NCI-H2107 treated with DMSO at 0.1 percent for 48 hours (cell line): Measurements from ENCODE around the gene TGFB1.
"Not testable (repeated sequence)": the region's sequence is repeated elsewhere in the genome, so short reads cannot be mapped to it uniquely, and the experiment has no call there.

Source experiments
- DNase-seq: peaks from one replicate; lab custom pipeline; 2025; ENCODE audit not compliant: unreplicated experiment; lab: John Stamatoyannopoulos, UW

Gene TGFB1

GRCh38 chr19:41304706-41305483 is 48.8 kb downstream of the TGFB1 start:
- DNase-seq = no peak

GRCh38 chr19:41303954-41304353 is 49.8 kb downstream of the TGFB1 start:
- no peak for DNase-seq

- DNase-seq = no peak
Observed at GRCh38 chr19:41302624-41303351, 50.9 kb downstream of the TGFB1 start.

- DNase-seq = no peak
Observed at GRCh38 chr19:41300555-41300954, 53.2 kb downstream of the TGFB1 start.

- DNase-seq = no peak
Observed at GRCh38 chr19:41299755-41300089, 54.0 kb downstream of the TGFB1 start.

- DNase-seq = no peak
Observed at GRCh38 chr19:41299046-41299754, 54.5 kb downstream of the TGFB1 start.

GRCh38 chr19:41298348-41298964 is 55.3 kb downstream of the TGFB1 start:
- DNase-seq = no peak

- no peak for DNase-seq
Observed at GRCh38 chr19:41297628-41298347, 55.9 kb downstream of the TGFB1 start.

- no peak for DNase-seq
Observed at GRCh38 chr19:41296433-41296871, 57.3 kb downstream of the TGFB1 start.

GRCh38 chr19:41295499-41295898 is 58.2 kb downstream of the TGFB1 start:
- DNase-seq = no peak

- no peak for DNase-seq
Observed at GRCh38 chr19:41294393-41294792, 59.3 kb downstream of the TGFB1 start.

GRCh38 chr19:41289814-41290213 is 63.9 kb downstream of the TGFB1 start:
- DNase-seq = not testable (repeated sequence)

- no peak for DNase-seq
Observed at GRCh38 chr19:41288673-41289530, 64.8 kb downstream of the TGFB1 start.
